Mucosa of stomach (tissue), 1 donor: ENCODE data around the gene CCNL2.
A peak's percentile ranks its signal among the peaks of the same experiment; 100 is the strongest.
"Not testable (repeated sequence)": the region's sequence is repeated elsewhere in the genome, so short reads cannot be mapped to it uniquely, and the experiment has no call there.

Experiments
- H3K27me3 ChIP-seq: one replicate; pipeline ENCODE4 v1.7.0; 2013; ENCODE audit warnings: mild to moderate bottlenecking, low read length; ENCODE audit not compliant: control insufficient read depth, insufficient read depth
- H3K36me3 ChIP-seq: one replicate; pipeline ENCODE4 v1.7.0; 2013; ENCODE audit warnings: low read length; ENCODE audit not compliant: control insufficient read depth, insufficient read depth
- H3K4me1 ChIP-seq: one replicate; pipeline ENCODE4 v1.7.0; 2013; ENCODE audit warnings: mild to moderate bottlenecking, low read length; ENCODE audit not compliant: control insufficient read depth, insufficient read depth
- H3K4me3 ChIP-seq: one replicate; pipeline ENCODE4 v1.7.0; 2013; ENCODE audit warnings: low read length
- H3K9ac ChIP-seq: one replicate; pipeline ENCODE4 v1.7.0; 2013; ENCODE audit warnings: mild to moderate bottlenecking, low read length, moderate library complexity
- H3K9me3 ChIP-seq: one replicate; pipeline ENCODE4 v1.7.0; 2013; ENCODE audit warnings: mild to moderate bottlenecking, low read length, moderate library complexity; ENCODE audit not compliant: control insufficient read depth
- donor health status: Pancreatic carcinoma.

The CCNL2 gene

DNA sequence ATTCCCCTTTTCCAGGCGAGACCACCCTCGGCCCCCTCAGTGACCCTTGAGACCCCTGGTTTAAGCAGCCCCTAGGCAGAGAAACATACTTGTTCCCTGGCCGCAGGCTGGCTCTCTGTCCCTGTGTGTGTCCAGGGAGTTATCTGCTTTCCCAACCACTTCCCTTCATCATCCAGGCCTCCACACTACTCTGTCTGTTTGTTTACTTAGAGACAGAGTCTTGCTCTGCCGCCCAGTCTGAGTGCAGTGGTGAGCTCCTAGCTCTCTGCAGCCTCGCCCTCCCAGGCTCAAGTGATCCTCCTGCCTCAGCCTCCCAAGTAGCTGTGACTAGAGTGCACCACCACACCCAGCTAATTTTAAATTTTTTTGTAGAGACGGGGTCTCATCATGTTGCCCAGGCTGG, 30.5 kb upstream of the CCNL2 start:
- peaks cover 6% of the 10 kb centered on the region for H3K27me3 ChIP-seq
- no peaks in the 10 kb centered on the region for H3K36me3 ChIP-seq
- H3K4me1 ChIP-seq: peaks cover 51% of the 10 kb centered on the region
- no peak overlapping the region for H3K4me3 ChIP-seq
- peak overlapping the region; percentile 64 for H3K9ac ChIP-seq
- no peaks in the 10 kb centered on the region for H3K9me3 ChIP-seq

- not testable (repeated sequence) for H3K9me3 ChIP-seq, H3K27me3 ChIP-seq, H3K9ac ChIP-seq, H3K4me3 ChIP-seq, H3K36me3 ChIP-seq
- peaks cover 44% of the 10 kb centered on the region for H3K4me1 ChIP-seq
Measured at GRCh38 chr1:1428967-1429366, 29.8 kb upstream of the CCNL2 start.

- Histone ChIP-seq H3K4me1 (peaks cover 36% of the 10 kb centered on the region), H3K9me3 (no peaks in the 10 kb centered on the region), H3K9ac (no peak overlapping the region), H3K36me3 (no peaks in the 10 kb centered on the region), H3K4me3 (no peak overlapping the region), H3K27me3 (peaks cover 6% of the 10 kb centered on the region)
Measured at GRCh38 chr1:1428174-1428573, 29.0 kb upstream of the CCNL2 start.

- Histone ChIP-seq H3K27me3 (peaks cover 6% of the 10 kb centered on the region), H3K4me3 (no peak overlapping the region), H3K4me1 (peaks cover 32% of the 10 kb centered on the region), H3K9ac (no peak overlapping the region), H3K36me3 (no peaks in the 10 kb centered on the region), H3K9me3 (no peaks in the 10 kb centered on the region)
Measured at GRCh38 chr1:1427820-1428148, 28.6 kb upstream of the CCNL2 start.

GRCh38 chr1:1427106-1427819, 28.1 kb upstream of the CCNL2 start:
- Histone ChIP-seq H3K27me3 (peaks cover 6% of the 10 kb centered on the region), H3K9ac (no peak overlapping the region)

GRCh38 chr1:1426496-1427105, 27.5 kb upstream of the CCNL2 start:
- Histone ChIP-seq H3K27me3 (peaks cover 6% of the 10 kb centered on the region), H3K9me3 (no peaks in the 10 kb centered on the region), H3K4me1 (peaks cover 21% of the 10 kb centered on the region), H3K9ac (no peak overlapping the region), H3K36me3 (no peaks in the 10 kb centered on the region), H3K4me3 (no peak overlapping the region)

More at GRCh38 chr1:1427106-1427819, 28.1 kb upstream of the CCNL2 start:
- no peaks in the 10 kb centered on the region for H3K36me3 ChIP-seq
- peaks cover 27% of the 10 kb centered on the region for H3K4me1 ChIP-seq
- no peaks in the 10 kb centered on the region for H3K9me3 ChIP-seq
- H3K4me3 ChIP-seq: no peak overlapping the region

- H3K4me1 ChIP-seq: peaks cover 15% of the 10 kb centered on the region
- H3K27me3 ChIP-seq: peaks cover 6% of the 10 kb centered on the region
- H3K4me3 ChIP-seq: no peak overlapping the region
- no peak overlapping the region for H3K9ac ChIP-seq
- no peaks in the 10 kb centered on the region for H3K36me3 ChIP-seq
- H3K9me3 ChIP-seq: no peaks in the 10 kb centered on the region
Measured at GRCh38 chr1:1425753-1426495, 26.8 kb upstream of the CCNL2 start.

DNA sequence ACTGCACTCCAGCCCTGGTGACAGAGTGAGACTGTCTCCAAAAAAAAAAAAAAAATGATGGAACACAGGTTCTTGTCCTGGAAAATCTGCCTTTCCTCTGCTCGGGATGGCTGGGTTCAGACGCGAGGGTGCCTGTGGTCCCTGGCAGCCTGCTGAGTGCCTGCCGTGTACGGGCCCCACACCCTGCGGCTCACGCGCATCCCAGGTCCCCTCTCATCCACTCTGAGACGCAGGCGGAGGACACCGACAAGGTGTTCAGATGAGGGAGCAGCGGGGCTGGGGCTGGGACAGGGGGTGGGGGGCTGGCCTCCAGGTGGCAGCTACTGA, 26.3 kb upstream of the CCNL2 start:
- H3K9ac ChIP-seq: no peak overlapping the region
- H3K36me3 ChIP-seq: no peaks in the 10 kb centered on the region
- peaks cover 6% of the 10 kb centered on the region for H3K27me3 ChIP-seq
- H3K4me1 ChIP-seq: peaks cover 14% of the 10 kb centered on the region
- H3K4me3 ChIP-seq: no peak overlapping the region
- H3K9me3 ChIP-seq: no peaks in the 10 kb centered on the region

- H3K36me3 ChIP-seq: no peaks in the 10 kb centered on the region
- no peak overlapping the region for H3K9ac ChIP-seq
- H3K9me3 ChIP-seq: no peaks in the 10 kb centered on the region
- no peak overlapping the region for H3K4me3 ChIP-seq
- peaks cover 6% of the 10 kb centered on the region for H3K27me3 ChIP-seq
- H3K4me1 ChIP-seq: peaks cover 7% of the 10 kb centered on the region
Measured at GRCh38 chr1:1424707-1425106, 25.6 kb upstream of the CCNL2 start.

- Histone ChIP-seq H3K9ac (no peak overlapping the region), H3K4me3 (no peak overlapping the region), H3K27me3 (peaks cover 6% of the 10 kb centered on the region), H3K9me3 (no peaks in the 10 kb centered on the region), H3K4me1 (peaks cover 11% of the 10 kb centered on the region), H3K36me3 (no peaks in the 10 kb centered on the region)
Measured at GRCh38 chr1:1423245-1423597, 24.1 kb upstream of the CCNL2 start.

DNA sequence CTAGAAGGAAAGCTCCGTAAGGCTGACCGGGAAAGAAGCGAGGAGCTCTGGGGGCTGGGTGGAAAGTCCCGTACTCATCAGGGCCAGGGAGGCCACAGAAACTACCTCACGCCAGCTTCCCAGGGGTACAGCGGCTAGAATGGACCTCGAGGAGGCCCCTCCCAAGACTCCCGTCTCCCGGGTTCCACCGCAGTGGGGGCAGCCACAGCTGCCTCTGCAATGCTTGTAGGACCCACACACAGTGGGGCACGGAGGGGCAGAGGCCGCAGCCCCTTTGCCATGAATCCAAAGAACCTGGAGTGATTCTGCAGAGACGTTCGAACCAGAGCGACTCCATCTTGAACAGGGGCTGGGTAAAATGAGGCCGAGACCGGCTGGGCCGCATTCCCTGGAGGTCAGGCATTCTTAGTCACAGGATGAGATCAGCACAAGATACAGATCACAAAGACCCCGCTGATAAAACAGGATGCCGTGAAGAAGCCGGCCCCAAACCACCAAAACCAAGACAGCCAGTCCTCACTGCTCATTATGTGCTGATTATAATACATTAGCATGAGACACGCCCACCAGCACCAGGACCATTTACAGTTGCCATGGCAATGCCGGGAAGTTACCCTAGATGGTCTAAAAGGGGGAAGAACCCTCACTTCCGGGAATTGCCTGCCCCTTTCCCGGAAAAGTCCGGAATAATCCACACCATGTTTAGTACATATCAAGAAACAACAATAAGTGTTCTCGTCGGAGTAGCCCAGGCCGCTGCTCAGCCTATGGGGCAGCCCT, 23.5 kb upstream of the CCNL2 start:
- H3K9me3 ChIP-seq: no peaks in the 10 kb centered on the region
- no peak overlapping the region for H3K4me3 ChIP-seq
- no peaks in the 10 kb centered on the region for H3K36me3 ChIP-seq
- H3K27me3 ChIP-seq: peaks cover 6% of the 10 kb centered on the region
- H3K9ac ChIP-seq: no peak overlapping the region
- H3K4me1 ChIP-seq: peaks cover 11% of the 10 kb centered on the region

GRCh38 chr1:1421907-1422464, 22.9 kb upstream of the CCNL2 start:
- Histone ChIP-seq H3K36me3 (no peaks in the 10 kb centered on the region), H3K9ac (no peak overlapping the region), H3K27me3 (peaks cover 6% of the 10 kb centered on the region), H3K4me3 (no peak overlapping the region), H3K9me3 (no peaks in the 10 kb centered on the region), H3K4me1 (peaks cover 11% of the 10 kb centered on the region)
